Left ventricle myocardium inferior (tissue), 1 donor: ENCODE measurements around the gene HDAC11. TPM values are rescaled to one million over a fixed set of nuclear protein-coding genes. Genes with fewer than 3 reads are reported as not detected.

ENCODE experiments used
- DNase-seq: peaks from one replicate; pipeline ENCODE4 v3.0.0-alpha.2; 2020
- H3K27ac ChIP-seq: fragments of 200-600 bp; replicated peaks from 2 replicates; pipeline ENCODE4 v1.8.0; 2021
- H3K27me3 ChIP-seq: fragments of 200-600 bp; 2 replicates; pipeline ENCODE4 v1.8.0; 2021; ENCODE audit warnings: low read depth
- H3K36me3 ChIP-seq: fragments of 200-600 bp; 2 replicates; pipeline ENCODE4 v1.8.0; 2021
- H3K4me1 ChIP-seq: fragments of 200-600 bp; 2 replicates; pipeline ENCODE4 v1.8.0; 2021
- H3K4me3 ChIP-seq: fragments of 200-600 bp; 2 replicates; pipeline ENCODE4 v1.8.0; 2021; ENCODE audit warnings: mild to moderate bottlenecking, moderate library complexity
- H3K9me3 ChIP-seq: fragments of 200-600 bp; replicated peaks from 2 replicates; pipeline ENCODE4 v1.8.0; 2021
- CTCF ChIP-seq: fragments of 200-600 bp; IDR thresholded peaks from 2 replicates; pipeline ENCODE4 v1.8.0; 2021; ENCODE audit warnings: antibody characterized with exemption, mild to moderate bottlenecking, borderline replicate concordance
- intact Hi-C: fragments of 100-400 bp; cut with micrococcal nuclease; formaldehyde crosslinking; loops from one replicate; pipeline ENCODE4 v1.11.0; 2022
- total RNA-seq: library from RNA; stranded (reverse); fragmentation: NEBNext Ultra II Directional; extraction: Animal tissue kit (Norgen Biotek cat#: 25700); gene quantifications from one replicate; pipeline ENCODE4 v1.2.1, GENCODE V29; 2021
- donor health status: DM: no; HTN: yes; CAD: no; lungs with severe emphysema.

Gene HDAC11
- total RNA-seq, 1 donor from 2014 or later = 34.3 TPM

GRCh38 chr3:13509816-13510192, 29.7 kb downstream of the HDAC11 start:
- Histone ChIP-seq H3K9me3 (no peaks in the 10 kb centered on the region), H3K36me3 (peaks cover 4% of the 10 kb centered on the region), H3K27ac (no peak overlapping the region), H3K4me1 (peaks cover 11% of the 10 kb centered on the region), H3K27me3 (no peaks in the 10 kb centered on the region), H3K4me3 (no peak overlapping the region)
- no peak for TF ChIP-seq CTCF
- DNase-seq = no peak
- intact Hi-C loops = no loop called here

GRCh38 chr3:13512451-13512850, 32.3 kb downstream of the HDAC11 start:
- Histone ChIP-seq H3K27me3 (no peaks in the 10 kb centered on the region), H3K4me1 (peaks cover 30% of the 10 kb centered on the region), H3K9me3 (no peaks in the 10 kb centered on the region), H3K27ac (no peak overlapping the region), H3K4me3 (no peak overlapping the region), H3K36me3 (no peaks in the 10 kb centered on the region)
- DNase-seq = no peak
- no peak for TF ChIP-seq CTCF
- intact Hi-C loops = no loop called here

DNA sequence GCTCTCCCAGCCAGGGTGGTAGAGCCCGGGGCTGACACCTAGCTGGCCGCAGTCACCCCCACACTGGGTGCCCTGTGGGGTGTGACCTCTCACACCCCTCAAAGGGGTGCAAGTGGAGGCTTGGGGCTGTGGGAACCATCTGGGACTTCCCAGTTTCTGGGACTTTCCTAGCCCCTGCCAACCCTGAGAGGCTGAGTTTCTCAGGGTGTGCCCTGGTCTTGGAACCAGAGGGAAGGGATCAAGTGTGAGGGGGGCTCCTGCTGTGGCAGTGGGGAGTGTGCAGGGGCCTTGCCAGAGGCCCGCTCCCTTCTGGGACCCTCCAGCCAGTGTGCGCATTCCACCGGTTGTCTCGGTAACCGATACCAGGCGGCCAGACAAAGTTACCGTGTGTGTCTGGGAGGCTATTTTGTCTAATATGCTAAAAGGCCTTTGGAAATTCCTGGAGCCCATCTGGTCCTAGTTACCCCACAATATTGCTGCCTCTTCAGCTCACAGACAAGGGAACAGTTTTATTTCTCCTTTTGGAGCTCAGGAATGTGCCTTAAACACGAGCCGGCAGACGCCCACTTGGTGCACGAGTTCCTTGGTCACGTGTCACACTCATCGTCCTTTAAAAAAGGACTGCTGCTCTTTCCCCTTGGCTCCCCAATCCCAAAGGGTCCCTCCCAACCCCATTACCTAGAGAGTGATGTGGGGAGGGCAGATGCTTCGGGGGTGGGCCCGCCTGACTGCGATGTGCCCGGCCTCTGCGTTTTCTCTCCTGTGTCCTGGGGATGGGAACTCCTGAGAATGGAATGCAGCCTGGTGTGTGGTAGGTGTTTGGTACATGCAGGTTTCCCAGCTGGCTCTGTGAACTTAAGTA, 33.2 kb downstream of the HDAC11 start:
- Histone ChIP-seq H3K36me3 (no peaks in the 10 kb centered on the region), H3K4me1 (peaks cover 31% of the 10 kb centered on the region), H3K4me3 (no peak overlapping the region), H3K9me3 (no peaks in the 10 kb centered on the region), H3K27ac (peak overlapping the region; percentile 38), H3K27me3 (no peaks in the 10 kb centered on the region)
- TF ChIP-seq CTCF = no peak
- intact Hi-C loops = no loop called here
- no peak for DNase-seq

DNA sequence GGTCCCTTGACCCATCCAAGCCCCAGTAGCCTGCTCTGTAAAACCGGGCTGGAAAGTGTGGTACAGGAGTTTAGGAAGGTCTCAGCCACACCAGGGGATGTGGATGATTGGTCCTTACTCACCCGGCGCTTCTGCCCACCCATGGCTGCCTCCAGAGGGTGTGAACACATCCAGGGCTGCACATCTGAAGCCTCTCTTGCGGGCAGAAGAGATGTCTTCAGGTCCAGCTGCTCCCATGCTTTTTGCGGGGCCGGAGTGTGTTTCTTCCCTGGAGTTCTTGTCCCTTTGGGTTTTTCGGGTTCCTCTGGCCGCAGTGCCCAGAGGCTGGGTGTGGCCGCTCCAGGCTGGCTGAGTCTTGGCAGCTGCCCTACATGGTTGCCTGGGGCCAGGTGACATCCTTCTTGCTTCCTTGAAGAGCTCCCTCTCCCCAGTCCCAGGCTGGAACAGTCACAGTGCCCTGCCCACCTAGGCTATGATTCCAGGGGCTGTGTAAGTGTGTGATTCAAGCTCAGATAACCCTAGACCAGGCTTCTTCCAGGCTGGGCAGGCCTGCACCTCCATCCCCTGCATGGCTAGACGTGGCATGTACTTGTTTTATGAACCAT, 33.9 kb downstream of the HDAC11 start:
- peak overlapping the region; percentile 38 for H3K27ac ChIP-seq
- peaks cover 39% of the 10 kb centered on the region for H3K4me1 ChIP-seq
- no peak for DNase-seq
- H3K36me3 ChIP-seq = no peaks in the 10 kb centered on the region
- H3K9me3 ChIP-seq = no peaks in the 10 kb centered on the region
- no peak for TF ChIP-seq CTCF
- no peaks in the 10 kb centered on the region for H3K27me3 ChIP-seq
- H3K4me3 ChIP-seq = no peak overlapping the region
- intact Hi-C loops = no loop called here

GRCh38 chr3:13514639-13515435, 34.7 kb downstream of the HDAC11 start:
- no peaks in the 10 kb centered on the region for H3K9me3 ChIP-seq
- peaks cover 47% of the 10 kb centered on the region for H3K4me1 ChIP-seq
- TF ChIP-seq CTCF = no peak
- intact Hi-C loops = no loop called here
- no peak overlapping the region for H3K4me3 ChIP-seq
- H3K27me3 ChIP-seq = no peaks in the 10 kb centered on the region
- H3K27ac ChIP-seq = peak overlapping the region; percentile 93
- no peaks in the 10 kb centered on the region for H3K36me3 ChIP-seq
- no peak for DNase-seq
